ENCODE data around the gene LHX4.

DNA sequence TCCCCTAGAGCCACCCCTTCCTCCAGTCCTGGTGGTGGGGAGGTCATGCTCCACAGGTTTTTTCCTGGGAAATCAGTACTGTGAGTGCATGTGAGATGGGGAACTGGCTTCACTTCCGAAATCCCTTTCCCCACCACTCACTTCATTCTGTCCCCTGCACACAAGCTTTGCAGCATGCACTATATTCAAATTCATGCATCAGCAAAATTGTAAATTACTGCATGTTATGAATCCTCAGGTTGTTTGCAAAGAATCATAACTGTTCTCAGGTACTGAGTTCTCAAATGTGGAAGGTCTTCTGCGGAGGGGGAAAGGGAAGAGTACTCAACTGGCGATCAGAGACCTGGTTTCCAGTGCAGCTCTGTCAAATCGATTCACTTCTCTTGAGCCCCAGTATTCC is 42.3 kb downstream of the LHX4 start:
- TF ChIP-seq, protein P1, sequence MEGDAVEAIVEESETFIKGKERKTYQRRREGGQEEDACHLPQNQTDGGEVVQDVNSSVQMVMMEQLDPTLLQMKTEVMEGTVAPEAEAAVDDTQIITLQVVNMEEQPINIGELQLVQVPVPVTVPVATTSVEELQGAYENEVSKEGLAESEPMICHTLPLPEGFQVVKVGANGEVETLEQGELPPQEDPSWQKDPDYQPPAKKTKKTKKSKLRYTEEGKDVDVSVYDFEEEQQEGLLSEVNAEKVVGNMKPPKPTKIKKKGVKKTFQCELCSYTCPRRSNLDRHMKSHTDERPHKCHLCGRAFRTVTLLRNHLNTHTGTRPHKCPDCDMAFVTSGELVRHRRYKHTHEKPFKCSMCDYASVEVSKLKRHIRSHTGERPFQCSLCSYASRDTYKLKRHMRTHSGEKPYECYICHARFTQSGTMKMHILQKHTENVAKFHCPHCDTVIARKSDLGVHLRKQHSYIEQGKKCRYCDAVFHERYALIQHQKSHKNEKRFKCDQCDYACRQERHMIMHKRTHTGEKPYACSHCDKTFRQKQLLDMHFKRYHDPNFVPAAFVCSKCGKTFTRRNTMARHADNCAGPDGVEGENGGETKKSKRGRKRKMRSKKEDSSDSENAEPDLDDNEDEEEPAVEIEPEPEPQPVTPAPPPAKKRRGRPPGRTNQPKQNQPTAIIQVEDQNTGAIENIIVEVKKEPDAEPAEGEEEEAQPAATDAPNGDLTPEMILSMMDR (IDR thresholded peaks at IDR 0.05): no peak
- TF ChIP-seq ZFX (IDR thresholded peaks at IDR 0.05; ENCODE audit: borderline replicate concordance): no peak
